ENCODE data around the gene PIP4K2C.

The PIP4K2C gene
- long read RNA-seq, transcript PIP4K2C-201 (10 exons, 2,924 nt) = major isoform, 61 of 79 reads
- long read RNA-seq, partial matches to known transcripts = 1 of 79 reads
- long read RNA-seq, other reads (novel, unspliced or antisense) = 16 of 79 reads

DNA sequence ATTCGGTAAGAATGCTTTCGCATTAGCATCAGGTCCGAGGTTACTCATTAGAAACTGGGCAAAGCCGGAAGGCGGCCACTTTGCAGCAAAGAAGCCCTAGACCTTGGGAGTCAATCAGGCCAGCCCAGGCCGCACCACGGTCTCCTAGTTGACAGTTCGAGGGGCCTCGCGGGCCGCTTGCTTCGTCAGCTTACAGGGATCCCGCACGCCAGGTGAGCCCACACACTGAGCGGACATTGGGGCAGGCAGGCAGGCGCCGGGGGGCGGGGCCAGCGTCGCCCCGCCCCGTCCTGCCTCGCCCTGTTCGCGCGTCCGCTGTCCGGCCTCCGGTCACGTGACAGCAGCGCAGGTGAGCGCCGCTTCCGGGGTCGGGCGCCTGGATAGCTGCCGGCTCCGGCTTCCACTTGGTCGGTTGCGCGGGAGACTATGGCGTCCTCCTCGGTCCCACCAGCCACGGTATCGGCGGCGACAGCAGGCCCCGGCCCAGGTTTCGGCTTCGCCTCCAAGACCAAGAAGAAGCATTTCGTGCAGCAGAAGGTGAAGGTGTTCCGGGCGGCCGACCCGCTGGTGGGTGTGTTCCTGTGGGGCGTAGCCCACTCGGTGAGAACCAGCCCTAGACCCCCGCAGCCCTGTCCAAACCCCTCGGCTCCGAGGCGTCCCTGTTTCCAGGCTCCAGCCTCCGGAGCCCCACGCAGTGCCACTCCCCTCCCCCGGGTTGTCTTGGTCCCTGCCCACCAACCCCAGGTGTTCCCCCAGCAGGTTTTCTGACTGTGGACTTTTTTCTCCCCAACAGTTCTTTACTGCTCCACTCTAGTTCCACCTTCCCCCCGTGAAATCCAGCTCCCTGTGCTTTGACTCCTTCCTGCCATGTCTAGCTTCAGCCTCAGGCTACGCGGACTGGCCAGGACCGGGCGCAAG is at the start of gene PIP4K2C:
PIP4K2C (plus strand) TSS at position 329 of the 918 bp plus-strand sequence; CDS start at position 427, 98 bp downstream.
- DNase-seq (ENCODE audit: low read depth in 1 of 2, low spot score in 1 of 2) = peak; percentile 79
- Histone ChIP-seq H3K4me3 (replicated peaks; ENCODE audit: insufficient read depth, low read length) (peak within 1 kb of the TSS; percentile 98), H3K27ac (replicated peaks) (peak within 1 kb of the TSS; percentile 46), H3K27me3 (ENCODE audit: insufficient read depth, poor library complexity, severe bottlenecking) (peaks cover 4% of the 10 kb centered on the region)
- TF ChIP-seq, protein P1, sequence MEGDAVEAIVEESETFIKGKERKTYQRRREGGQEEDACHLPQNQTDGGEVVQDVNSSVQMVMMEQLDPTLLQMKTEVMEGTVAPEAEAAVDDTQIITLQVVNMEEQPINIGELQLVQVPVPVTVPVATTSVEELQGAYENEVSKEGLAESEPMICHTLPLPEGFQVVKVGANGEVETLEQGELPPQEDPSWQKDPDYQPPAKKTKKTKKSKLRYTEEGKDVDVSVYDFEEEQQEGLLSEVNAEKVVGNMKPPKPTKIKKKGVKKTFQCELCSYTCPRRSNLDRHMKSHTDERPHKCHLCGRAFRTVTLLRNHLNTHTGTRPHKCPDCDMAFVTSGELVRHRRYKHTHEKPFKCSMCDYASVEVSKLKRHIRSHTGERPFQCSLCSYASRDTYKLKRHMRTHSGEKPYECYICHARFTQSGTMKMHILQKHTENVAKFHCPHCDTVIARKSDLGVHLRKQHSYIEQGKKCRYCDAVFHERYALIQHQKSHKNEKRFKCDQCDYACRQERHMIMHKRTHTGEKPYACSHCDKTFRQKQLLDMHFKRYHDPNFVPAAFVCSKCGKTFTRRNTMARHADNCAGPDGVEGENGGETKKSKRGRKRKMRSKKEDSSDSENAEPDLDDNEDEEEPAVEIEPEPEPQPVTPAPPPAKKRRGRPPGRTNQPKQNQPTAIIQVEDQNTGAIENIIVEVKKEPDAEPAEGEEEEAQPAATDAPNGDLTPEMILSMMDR (IDR thresholded peaks at IDR 0.05; ENCODE audit: insufficient read depth, low read length) = no peak
- TF ChIP-seq POLR2AphosphoS5 (IDR thresholded peaks at IDR 0.05; ENCODE audit: low read depth) = no peak
- TF ChIP-seq GABPA (IDR thresholded peaks at IDR 0.05; ENCODE audit: low read depth) = no peak
- TF ChIP-seq REST (IDR thresholded peaks at IDR 0.05; ENCODE audit: insufficient replicate concordance, low read depth) = peak; percentile 16
- TF ChIP-seq SPI1 (IDR thresholded peaks at IDR 0.05; ENCODE audit: borderline replicate concordance, low read depth) = no peak

- no peaks in the 10 kb centered on the region for H3K27me3 ChIP-seq (ENCODE audit: insufficient read depth, poor library complexity, severe bottlenecking)
- no peak overlapping the region for H3K27ac ChIP-seq (replicated peaks)
- TF ChIP-seq, protein P1 (IDR thresholded peaks at IDR 0.05; ENCODE audit: insufficient read depth, low read length) = no peak
- TF ChIP-seq REST (IDR thresholded peaks at IDR 0.05; ENCODE audit: insufficient replicate concordance, low read depth) (no peak), POLR2AphosphoS5 (IDR thresholded peaks at IDR 0.05; ENCODE audit: low read depth) (no peak), GABPA (IDR thresholded peaks at IDR 0.05; ENCODE audit: low read depth) (no peak), SPI1 (IDR thresholded peaks at IDR 0.05; ENCODE audit: borderline replicate concordance, low read depth) (no peak)
- no peak for DNase-seq (ENCODE audit: low read depth in 1 of 2, low spot score in 1 of 2)
- no peak overlapping the region for H3K4me3 ChIP-seq (replicated peaks; ENCODE audit: insufficient read depth, low read length)
These were observed 49.3 kb upstream of the PIP4K2C start for GRCh38 chr12:57541717-57542116.

DNA sequence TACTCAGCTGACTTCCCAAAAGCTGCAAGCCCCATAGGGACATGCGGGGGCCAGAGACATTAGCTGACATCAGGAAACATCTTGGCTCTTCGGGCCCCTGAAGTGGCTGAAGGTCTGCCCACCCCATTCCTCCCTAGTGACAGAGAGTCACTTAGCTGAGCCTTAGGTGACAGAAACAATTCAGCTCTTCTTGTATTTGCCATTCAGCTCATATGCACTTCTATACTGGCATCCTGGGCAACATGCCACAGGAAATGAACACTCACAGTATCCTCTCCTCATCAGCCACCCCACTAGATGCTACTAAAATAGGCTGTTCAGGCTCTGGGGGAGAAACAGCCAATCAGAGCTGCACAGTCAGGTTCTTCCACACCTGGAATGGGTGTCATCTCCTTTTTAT is 47.4 kb upstream of the PIP4K2C start:
- no peak overlapping the region for H3K4me3 ChIP-seq (replicated peaks; ENCODE audit: insufficient read depth, low read length)
- TF ChIP-seq, protein P1 (IDR thresholded peaks at IDR 0.05; ENCODE audit: insufficient read depth, low read length) = no peak
- TF ChIP-seq POLR2AphosphoS5 (IDR thresholded peaks at IDR 0.05; ENCODE audit: low read depth) (no peak), REST (IDR thresholded peaks at IDR 0.05; ENCODE audit: insufficient replicate concordance, low read depth) (no peak), GABPA (IDR thresholded peaks at IDR 0.05; ENCODE audit: low read depth) (no peak), SPI1 (IDR thresholded peaks at IDR 0.05; ENCODE audit: borderline replicate concordance, low read depth) (no peak)
- no peaks in the 10 kb centered on the region for H3K27me3 ChIP-seq (ENCODE audit: insufficient read depth, poor library complexity, severe bottlenecking)
- no peak overlapping the region for H3K27ac ChIP-seq (replicated peaks)
- DNase-seq (ENCODE audit: low read depth in 1 of 2, low spot score in 1 of 2) = no peak
